Keratinocyte (primary cell): ENCODE data around the gene SSBP2. TPM values are rescaled to one million over a fixed set of nuclear protein-coding genes. Genes with fewer than 3 reads are reported as not detected.

Source experiments
- DNase-seq: peaks from one replicate; pipeline ENCODE4 v3.0.0-alpha.2; 2011; ENCODE audit warnings: low read depth, missing footprints, low spot score
- FAIRE-seq: peaks from 2 replicates; lab custom pipeline; 2011; peaks lifted over from hg19 to GRCh38; lab: Jason Lieb, UNC
- H2AFZ ChIP-seq: 2 replicates; pipeline ENCODE4 v1.6.0; 2012; ENCODE audit warnings: low read length, control low read depth, inconsistent platforms; ENCODE audit not compliant: control insufficient read depth
- H3K27ac ChIP-seq: 2 replicates; pipeline ENCODE4 v1.5.1; 2011; ENCODE audit warnings: low read length; ENCODE audit not compliant: control insufficient read depth, insufficient read depth
- H3K27me3 ChIP-seq: 3 replicates; pipeline ENCODE4 v1.6.0; 2011; ENCODE audit warnings: low read length; ENCODE audit not compliant: control insufficient read depth, insufficient read depth; ENCODE audit errors: extremely low read depth
- H3K36me3 ChIP-seq, 2 experiments: 2 replicates in 1 of 2; 3 replicates in 1 of 2; pipeline ENCODE4 v1.5.1; 2011; ENCODE audit warnings: low read length in 2 of 2, mild to moderate bottlenecking in 1 of 2; ENCODE audit not compliant: control insufficient read depth in 2 of 2, insufficient read depth in 2 of 2; ENCODE audit errors: extremely low read depth in 1 of 2
- H3K4me1 ChIP-seq: 3 replicates; pipeline ENCODE4 v1.5.1; 2011; ENCODE audit warnings: low read length; ENCODE audit not compliant: control insufficient read depth, insufficient read depth; ENCODE audit errors: extremely low read depth
- H3K4me2 ChIP-seq: 3 replicates; pipeline ENCODE4 v1.6.0; 2011; ENCODE audit warnings: low read depth, low read length; ENCODE audit not compliant: control insufficient read depth, insufficient read depth; ENCODE audit errors: extremely low read depth
- H3K4me3 ChIP-seq, 3 experiments: fragments of 200-600 bp in 1 of 3; sonication (generic) in 1 of 3; 2 replicates in 2 of 3; 3 replicates in 1 of 3; pipeline ENCODE4 v1.5.1; 2011 to 2016; ENCODE audit warnings: low read length in 3 of 3, mild to moderate bottlenecking in 3 of 3, control low read depth in 2 of 3, inconsistent platforms in 1 of 3, low read depth in 1 of 3, mixed read lengths in 1 of 3, mixed run types in 1 of 3, moderate library complexity in 1 of 3; ENCODE audit not compliant: control insufficient read depth in 2 of 3, insufficient read depth in 2 of 3; ENCODE audit errors: extremely low read depth in 1 of 3
- H3K79me2 ChIP-seq: 2 replicates; pipeline ENCODE4 v1.6.0; 2012; ENCODE audit warnings: low read length; ENCODE audit not compliant: control insufficient read depth, insufficient read depth
- H3K9ac ChIP-seq: 3 replicates; pipeline ENCODE4 v1.6.0; 2011; ENCODE audit warnings: low read length; ENCODE audit not compliant: control insufficient read depth, insufficient read depth; ENCODE audit errors: extremely low read depth
- H3K9me1 ChIP-seq: 3 replicates; pipeline ENCODE4 v1.6.0; 2011; ENCODE audit warnings: low read length; ENCODE audit not compliant: control insufficient read depth, insufficient read depth; ENCODE audit errors: extremely low read depth
- H3K9me3 ChIP-seq: 2 replicates; pipeline ENCODE4 v1.5.1; 2012; ENCODE audit warnings: low read depth, low read length; ENCODE audit not compliant: control insufficient read depth
- H4K20me1 ChIP-seq: 3 replicates; pipeline ENCODE4 v1.6.0; 2011; ENCODE audit warnings: low read length; ENCODE audit not compliant: control insufficient read depth, insufficient read depth; ENCODE audit errors: extremely low read depth
- CTCF ChIP-seq, 3 experiments: IDR thresholded peaks in 1 of 3; conservative IDR thresholded peaks in 1 of 3; optimal IDR thresholded peaks in 1 of 3; 2 replicates in 2 of 3; 3 replicates in 1 of 3; pipeline versions ENCODE3 to v1.5.1; 2011; ENCODE audit warnings: low read length in 3 of 3, mild to moderate bottlenecking in 3 of 3, moderate library complexity in 2 of 3, control low read depth in 1 of 3, inconsistent platforms in 1 of 3; ENCODE audit not compliant: insufficient read depth in 2 of 3; ENCODE audit errors: extremely low read depth in 1 of 3
- EZH2 ChIP-seq: IDR thresholded peaks from one replicate; pipeline ENCODE4 v1.6.1; 2012; ENCODE audit warnings: inconsistent platforms, mild to moderate bottlenecking, low read length, moderate library complexity
- dilution Hi-C: fragments of 300-500 bp; cut with MboI; formaldehyde crosslinking; loops from one replicate; pipeline ENCODE4 v1.7.0; 2020; ENCODE audit warnings: low sequenced_read_pairs; ENCODE audit not compliant: extremely low pct_ligation_motif_present
- polyA plus RNA-seq, 5 experiments: library from polyadenylated mRNA; depleted of rRNA in 3 of 5; stranded (reverse) in 3 of 5; stranded (forward) in 1 of 5; unstranded in 1 of 5; fragments of >200 nt; gene quantifications; 1 replicate in 1 of 5; 2 replicates in 3 of 5; 3 replicates in 1 of 5; pipeline versions ENCODE4 v1.2.1 to v1.2.3, GENCODE V29; 2011 to 2012; ENCODE audit warnings: missing spikeins in 2 of 5, low read depth in 1 of 5, low replicate concordance in 1 of 5

Gene SSBP2
- polyA plus RNA-seq, 1 donor (not counting 4 experiments of a cell fraction or from before 2014, with no cell fraction given): 14.6 TPM

GRCh38 chr5:81388169-81388568 lies 362.7 kb downstream of the SSBP2 start:
- TF ChIP-seq EZH2: no peak
- no peak for TF ChIP-seq CTCF (optimal IDR thresholded peaks at IDR 0.05 in 1 of 3, IDR thresholded peaks at IDR 0.05 in 1 of 3, conservative IDR thresholded peaks at IDR 0.05 in 1 of 3; ENCODE audit: extremely low read depth in 1 of 3, insufficient read depth in 2 of 3, low read length in 3 of 3)
- dilution Hi-C loops: no loop called here

GRCh38 chr5:81383867-81384266 lies 367.0 kb downstream of the SSBP2 start:
- Histone ChIP-seq H3K9me3 (no peaks in the 10 kb centered on the region), H3K27ac (no peak overlapping the region), H3K9ac (no peak overlapping the region), H3K4me2 (no peak overlapping the region), H3K9me1 (no peaks in the 10 kb centered on the region), H2AFZ (no peak overlapping the region), H3K4me3 (no peak overlapping the region), H3K36me3 (no peaks in the 10 kb centered on the region), H3K79me2 (no peaks in the 10 kb centered on the region), H3K27me3 (no peaks in the 10 kb centered on the region), H3K4me1 (no peaks in the 10 kb centered on the region), H4K20me1 (no peaks in the 10 kb centered on the region)
- no peak for DNase-seq
- dilution Hi-C loops: no loop called here
- TF ChIP-seq EZH2: no peak
- no peak for TF ChIP-seq CTCF (optimal IDR thresholded peaks at IDR 0.05 in 1 of 3, IDR thresholded peaks at IDR 0.05 in 1 of 3, conservative IDR thresholded peaks at IDR 0.05 in 1 of 3; ENCODE audit: extremely low read depth in 1 of 3, insufficient read depth in 2 of 3, low read length in 3 of 3)
- no peak for FAIRE-seq

More at GRCh38 chr5:81388169-81388568, 362.7 kb downstream of the SSBP2 start:
- no peaks in the 10 kb centered on the region for H4K20me1 ChIP-seq
- H3K27me3 ChIP-seq: no peaks in the 10 kb centered on the region
- DNase-seq (no peak), FAIRE-seq (no peak)
- no peaks in the 10 kb centered on the region for H3K9me3 ChIP-seq
- no peak overlapping the region for H3K27ac ChIP-seq
- no peak overlapping the region for H2AFZ ChIP-seq
- H3K4me2 ChIP-seq: no peak overlapping the region
- H3K4me3 ChIP-seq: no peak overlapping the region
- no peaks in the 10 kb centered on the region for H3K4me1 ChIP-seq
- no peaks in the 10 kb centered on the region for H3K36me3 ChIP-seq
- no peaks in the 10 kb centered on the region for H3K79me2 ChIP-seq
- no peaks in the 10 kb centered on the region for H3K9me1 ChIP-seq
- no peak overlapping the region for H3K9ac ChIP-seq
